22Rv1 (cell line): ENCODE results near the gene SPRY4.

ENCODE experiments used
- ZFX ChIP-seq: fragments of 450-650 bp; IDR thresholded peaks from 2 replicates; pipeline ENCODE4 v1.6.1; 2017; ENCODE audit warnings: antibody characterized with exemption, borderline replicate concordance
- TF ChIP-seq, protein P1 (sequence below): fragments of 450-650 bp; IDR thresholded peaks from 2 replicates; pipeline ENCODE4 v1.5.1; 2017; ENCODE audit warnings: mild to moderate bottlenecking

DNA sequence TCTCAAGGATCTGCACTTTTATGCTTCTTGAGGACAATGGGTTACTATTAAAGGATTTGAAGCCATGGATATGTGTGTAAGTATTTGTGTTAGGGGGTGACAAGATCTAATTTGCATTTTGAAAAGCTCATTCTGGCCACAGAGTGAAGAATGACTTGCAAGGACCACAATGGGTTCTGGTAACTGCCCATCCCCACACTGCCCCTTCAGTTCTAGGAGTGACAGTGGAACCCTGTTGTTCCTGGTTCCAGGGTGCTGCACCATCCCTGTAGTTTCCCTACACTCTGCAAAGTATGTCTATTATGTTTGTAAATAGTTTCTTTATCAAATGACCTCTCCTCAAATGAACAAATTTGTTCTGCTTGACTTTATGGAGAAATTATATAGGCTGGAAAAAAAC lies 9.7 kb upstream of the SPRY4 start:
- TF ChIP-seq, protein P1, sequence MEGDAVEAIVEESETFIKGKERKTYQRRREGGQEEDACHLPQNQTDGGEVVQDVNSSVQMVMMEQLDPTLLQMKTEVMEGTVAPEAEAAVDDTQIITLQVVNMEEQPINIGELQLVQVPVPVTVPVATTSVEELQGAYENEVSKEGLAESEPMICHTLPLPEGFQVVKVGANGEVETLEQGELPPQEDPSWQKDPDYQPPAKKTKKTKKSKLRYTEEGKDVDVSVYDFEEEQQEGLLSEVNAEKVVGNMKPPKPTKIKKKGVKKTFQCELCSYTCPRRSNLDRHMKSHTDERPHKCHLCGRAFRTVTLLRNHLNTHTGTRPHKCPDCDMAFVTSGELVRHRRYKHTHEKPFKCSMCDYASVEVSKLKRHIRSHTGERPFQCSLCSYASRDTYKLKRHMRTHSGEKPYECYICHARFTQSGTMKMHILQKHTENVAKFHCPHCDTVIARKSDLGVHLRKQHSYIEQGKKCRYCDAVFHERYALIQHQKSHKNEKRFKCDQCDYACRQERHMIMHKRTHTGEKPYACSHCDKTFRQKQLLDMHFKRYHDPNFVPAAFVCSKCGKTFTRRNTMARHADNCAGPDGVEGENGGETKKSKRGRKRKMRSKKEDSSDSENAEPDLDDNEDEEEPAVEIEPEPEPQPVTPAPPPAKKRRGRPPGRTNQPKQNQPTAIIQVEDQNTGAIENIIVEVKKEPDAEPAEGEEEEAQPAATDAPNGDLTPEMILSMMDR, result no peak
- TF ChIP-seq ZFX, result no peak
